Measurements from ENCODE around the gene NT5C2. TPM values are rescaled to one million over a fixed set of nuclear protein-coding genes. Genes with fewer than 3 reads are reported as not detected.

Gene NT5C2
- total and polyA plus RNA-seq, 2 donors (not counting 1 experiment from before 2014, with no cell fraction given), result 38.6 to 80.8 TPM

DNA sequence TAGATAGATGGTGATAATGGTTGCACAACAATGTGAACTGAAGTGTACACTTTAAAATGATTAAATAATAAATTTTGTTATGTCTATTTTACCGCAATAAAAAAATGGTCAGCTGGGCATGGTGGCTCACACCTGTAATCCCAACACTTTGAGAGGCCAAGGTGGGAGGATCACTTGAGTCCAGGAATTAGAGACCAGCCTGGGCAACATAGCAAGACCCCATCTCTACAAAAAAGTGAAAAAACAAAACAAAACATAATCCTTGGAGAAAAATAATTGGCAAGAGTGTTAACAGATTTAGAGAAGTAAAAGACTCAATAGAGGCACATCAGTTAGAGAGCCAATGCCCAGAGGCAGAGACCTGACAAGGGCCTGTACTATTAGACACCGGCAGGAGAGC, 42.7 kb upstream of the NT5C2 start:
- Mint-ChIP-seq H3K27ac (no peak overlapping the region), H3K27me3 (no peaks in the 10 kb centered on the region), H3K9me3 (ENCODE audit: insufficient read depth) (no peaks in the 10 kb centered on the region), H3K4me3 (no peak overlapping the region), H3K4me1 (peaks cover 20% of the 10 kb centered on the region)
- DNase-seq, result no peak
- CTCF ChIA-PET, result interaction anchor here (2.1 kb wide), 1 partner anchor 9 kb away, joined by 11 read pairs; no protein-coding TSS in a partner anchor
- TF ChIP-seq, protein P1, sequence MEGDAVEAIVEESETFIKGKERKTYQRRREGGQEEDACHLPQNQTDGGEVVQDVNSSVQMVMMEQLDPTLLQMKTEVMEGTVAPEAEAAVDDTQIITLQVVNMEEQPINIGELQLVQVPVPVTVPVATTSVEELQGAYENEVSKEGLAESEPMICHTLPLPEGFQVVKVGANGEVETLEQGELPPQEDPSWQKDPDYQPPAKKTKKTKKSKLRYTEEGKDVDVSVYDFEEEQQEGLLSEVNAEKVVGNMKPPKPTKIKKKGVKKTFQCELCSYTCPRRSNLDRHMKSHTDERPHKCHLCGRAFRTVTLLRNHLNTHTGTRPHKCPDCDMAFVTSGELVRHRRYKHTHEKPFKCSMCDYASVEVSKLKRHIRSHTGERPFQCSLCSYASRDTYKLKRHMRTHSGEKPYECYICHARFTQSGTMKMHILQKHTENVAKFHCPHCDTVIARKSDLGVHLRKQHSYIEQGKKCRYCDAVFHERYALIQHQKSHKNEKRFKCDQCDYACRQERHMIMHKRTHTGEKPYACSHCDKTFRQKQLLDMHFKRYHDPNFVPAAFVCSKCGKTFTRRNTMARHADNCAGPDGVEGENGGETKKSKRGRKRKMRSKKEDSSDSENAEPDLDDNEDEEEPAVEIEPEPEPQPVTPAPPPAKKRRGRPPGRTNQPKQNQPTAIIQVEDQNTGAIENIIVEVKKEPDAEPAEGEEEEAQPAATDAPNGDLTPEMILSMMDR (IDR thresholded peaks at IDR 0.05), result no peak
- no peak for TF ChIP-seq EZH2 (IDR thresholded peaks at IDR 0.05; ENCODE audit: borderline replicate concordance, insufficient read depth, low read depth, low read length, poor library complexity, severe bottlenecking)
- no peaks in the 10 kb centered on the region for H3K27me3 ChIP-seq (replicated peaks in 1 of 4; ENCODE audit: control extremely low read depth in 1 of 4, control insufficient read depth in 3 of 4, insufficient read depth in 4 of 4, low read length in 3 of 4)
- POLR2A ChIA-PET, result interaction anchor here (0.7 kb wide), 1 partner anchor 48 kb away, joined by 5 read pairs; no protein-coding TSS in a partner anchor
- intact Hi-C loops (cut with micrococcal nuclease), result no loop called here
- H3K4me2 ChIP-seq (replicated peaks; ENCODE audit: low read depth, low read length, poor library complexity, severe bottlenecking), result no peak overlapping the region
- H3K36me3 ChIP-seq (replicated peaks in 1 of 2; ENCODE audit: control extremely low read depth in 1 of 2, control insufficient read depth in 1 of 2, extremely low read depth in 1 of 2, insufficient read depth in 2 of 2, low read length in 1 of 2), result no peaks in the 10 kb centered on the region
- H2AFZ ChIP-seq (ENCODE audit: insufficient read depth, low read depth, low read length, poor library complexity, severe bottlenecking), result no peak overlapping the region
- H3K79me2 ChIP-seq (ENCODE audit: control insufficient read depth, insufficient read depth, low read length), result no peaks in the 10 kb centered on the region
- 100% methylated on average over 1 of the region's 2 CpGs for WGBS (ENCODE audit: insufficient coverage)
- peaks cover 9 to 12% of the 10 kb centered on the region in 2 donors for H3K4me1 ChIP-seq (ENCODE audit: control insufficient read depth in 2 of 2, insufficient read depth in 2 of 2, low read length in 2 of 2)
- H3K4me3 ChIP-seq (ENCODE audit: control extremely low read depth in 1 of 5, extremely low read depth in 1 of 5, insufficient read depth in 1 of 5, low read depth in 2 of 5, low read length in 4 of 5), result no peak overlapping the region
- no peaks in the 10 kb centered on the region for H4K20me1 ChIP-seq (ENCODE audit: control insufficient read depth, insufficient read depth, low read length, poor library complexity, severe bottlenecking)
- no peaks in the 10 kb centered on the region for H3K9me3 ChIP-seq (ENCODE audit: control extremely low read depth in 1 of 3, control insufficient read depth in 2 of 3, insufficient read depth in 1 of 3, low read length in 2 of 3)
- H3K27ac ChIP-seq (ENCODE audit: low read length in 2 of 2), result no peak overlapping the region
- no peak for ATAC-seq (ENCODE audit: low read depth)
- no peak overlapping the region for H3K9ac ChIP-seq (ENCODE audit: low read length)

DNA sequence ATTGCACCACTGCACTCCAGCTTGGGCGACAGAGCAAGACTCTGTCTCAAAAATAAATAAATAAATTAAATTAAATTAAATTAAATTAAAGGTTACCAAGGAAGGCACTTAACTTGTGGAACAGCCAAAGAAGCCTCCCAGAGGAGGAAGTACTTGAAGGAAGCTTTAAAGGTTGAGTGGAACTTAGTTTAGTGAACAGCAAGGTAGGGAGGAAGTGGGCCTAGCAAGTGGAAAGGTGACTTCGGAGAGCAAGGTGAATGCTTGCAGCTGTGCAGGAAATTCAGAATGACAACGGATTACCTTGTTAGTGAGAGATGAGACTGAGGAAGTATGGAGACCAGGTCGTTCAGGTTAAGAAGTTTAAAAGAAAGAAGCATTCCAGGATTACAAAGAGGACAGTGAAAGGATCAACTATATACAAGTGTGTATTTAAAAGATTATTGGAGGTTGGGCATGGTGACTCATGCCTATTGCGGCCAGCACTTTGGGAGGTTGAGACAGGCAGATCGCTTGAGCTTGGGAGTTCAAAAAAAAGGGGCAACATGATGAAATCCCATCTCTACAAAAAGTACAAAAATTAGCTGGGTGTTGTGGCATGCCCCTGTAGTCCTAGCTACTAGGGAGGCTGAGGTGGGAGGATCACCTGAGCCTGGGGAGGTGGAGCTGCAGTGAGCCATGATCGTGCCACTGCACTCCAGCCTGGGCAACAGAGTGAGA, 39.9 kb upstream of the NT5C2 start:
- H3K27ac ChIP-seq (ENCODE audit: low read length in 2 of 2), result no peak overlapping the region
- no peak overlapping the region for H3K4me2 ChIP-seq (replicated peaks; ENCODE audit: low read depth, low read length, poor library complexity, severe bottlenecking)
- no peak overlapping the region for H3K9ac ChIP-seq (ENCODE audit: low read length)
- no peak overlapping the region for H3K27ac Mint-ChIP-seq
- H3K27me3 ChIP-seq (replicated peaks in 1 of 4; ENCODE audit: control extremely low read depth in 1 of 4, control insufficient read depth in 3 of 4, insufficient read depth in 4 of 4, low read length in 3 of 4), result no peaks in the 10 kb centered on the region
- H3K9me3 Mint-ChIP-seq (ENCODE audit: insufficient read depth), result no peaks in the 10 kb centered on the region
- H3K36me3 ChIP-seq (replicated peaks in 1 of 2; ENCODE audit: control extremely low read depth in 1 of 2, control insufficient read depth in 1 of 2, extremely low read depth in 1 of 2, insufficient read depth in 2 of 2, low read length in 1 of 2), result no peaks in the 10 kb centered on the region
- no peak overlapping the region for H2AFZ ChIP-seq (ENCODE audit: insufficient read depth, low read depth, low read length, poor library complexity, severe bottlenecking)
- H4K20me1 ChIP-seq (ENCODE audit: control insufficient read depth, insufficient read depth, low read length, poor library complexity, severe bottlenecking), result no peaks in the 10 kb centered on the region
- no peaks in the 10 kb centered on the region for H3K9me3 ChIP-seq (ENCODE audit: control extremely low read depth in 1 of 3, control insufficient read depth in 2 of 3, insufficient read depth in 1 of 3, low read length in 2 of 3)
- H3K79me2 ChIP-seq (ENCODE audit: control insufficient read depth, insufficient read depth, low read length), result no peaks in the 10 kb centered on the region
- ATAC-seq (ENCODE audit: low read depth) (no peak), DNase-seq (no peak)
- intact Hi-C loops (cut with micrococcal nuclease), result no loop called here
- 30% methylated on average over 3 of the region's 7 CpGs for WGBS (ENCODE audit: insufficient coverage)
- H3K4me1 Mint-ChIP-seq, result peaks cover 6% of the 10 kb centered on the region
- H3K4me1 ChIP-seq (ENCODE audit: control insufficient read depth in 2 of 2, insufficient read depth in 2 of 2, low read length in 2 of 2), result peaks cover 0 to 4% of the 10 kb centered on the region in 2 donors
- no peak overlapping the region for H3K4me3 Mint-ChIP-seq
- no peaks in the 10 kb centered on the region for H3K27me3 Mint-ChIP-seq
- POLR2A ChIA-PET, result no interaction called here
- no peak for TF ChIP-seq EZH2 (IDR thresholded peaks at IDR 0.05; ENCODE audit: borderline replicate concordance, insufficient read depth, low read depth, low read length, poor library complexity, severe bottlenecking)
- no peak overlapping the region for H3K4me3 ChIP-seq (ENCODE audit: control extremely low read depth in 1 of 5, extremely low read depth in 1 of 5, insufficient read depth in 1 of 5, low read depth in 2 of 5, low read length in 4 of 5)
- CTCF ChIA-PET, result interaction anchor here (0.6 to 1.0 kb wide), 4 partner anchors 11 to 166 kb away, joined by 3 read pairs; no protein-coding TSS in a partner anchor

Measured in B cell (primary cell).